Measurements from ENCODE around the gene RIN3. TPM values are rescaled to one million over a fixed set of nuclear protein-coding genes. Genes with fewer than 3 reads are reported as not detected.

RIN3 gene
- total and polyA plus RNA-seq, 2 donors (not counting 3 experiments of a cell fraction or from before 2014, with no cell fraction given) = 5.1 to 20.8 TPM

GRCh38 chr14:92646952-92647796, 133.6 kb downstream of the RIN3 start:
- DNase-seq (ENCODE audit: low read depth, low spot score) (peak; percentile 31), FAIRE-seq (peak; percentile 35)
- BruUV-seq (replicated peaks) = no TSS peak

GRCh38 chr14:92647797-92648279, 134.3 kb downstream of the RIN3 start:
- Histone ChIP-seq H3K36me3 (ENCODE audit: control insufficient read depth in 2 of 2, extremely low read depth in 1 of 2, insufficient read depth in 2 of 2, low read length in 2 of 2) (peaks cover 0 to 5% of the 10 kb centered on the region in 2 experiments), H3K9me1 (replicated peaks; ENCODE audit: control insufficient read depth, extremely low read depth, insufficient read depth, low read length) (no peaks in the 10 kb centered on the region), H3K9me3 (replicated peaks; ENCODE audit: control insufficient read depth, insufficient read depth, low read length) (no peaks in the 10 kb centered on the region), H3K27ac (ENCODE audit: insufficient read depth, low read depth, low read length) (no peak overlapping the region), H2AFZ (ENCODE audit: low read depth, low read length) (no peak overlapping the region), H3K4me1 (ENCODE audit: control insufficient read depth, extremely low read depth, insufficient read depth, low read length) (peaks cover 7% of the 10 kb centered on the region), H4K20me1 (replicated peaks; ENCODE audit: control insufficient read depth, extremely low read depth, insufficient read depth, low read length) (no peaks in the 10 kb centered on the region), H3K4me2 (ENCODE audit: insufficient read depth, low read length) (no peak overlapping the region), H3K9ac (replicated peaks; ENCODE audit: extremely low read depth, insufficient read depth, low read length) (no peak overlapping the region), H3K79me2 (ENCODE audit: control insufficient read depth, insufficient read depth, low read length) (no peaks in the 10 kb centered on the region), H3K4me3 (replicated peaks in 1 of 3; ENCODE audit: insufficient read depth in 1 of 3, low read depth in 1 of 3, low read length in 3 of 3) (no peak overlapping the region), H3K27me3 (ENCODE audit: control insufficient read depth in 2 of 2, insufficient read depth in 2 of 2, low read length in 2 of 2) (no peaks in the 10 kb centered on the region)
- FAIRE-seq = peak; percentile 21
- POLR2A ChIA-PET = no interaction called here
- no peak for DNase-seq (ENCODE audit: low read depth, low spot score)
- CTCF ChIA-PET = interaction anchor here (1.1 kb wide), 1 partner anchor 21 kb away, joined by 3 read pairs; no protein-coding TSS in a partner anchor
- intact Hi-C loops (cut with micrococcal nuclease) = no loop called here
- dilution Hi-C loops (cut with MboI; ENCODE audit: extremely low pct_ligation_motif_present, low sequenced_read_pairs) = no loop called here
- TF ChIP-seq POLR2AphosphoS5 (IDR thresholded peaks at IDR 0.05; ENCODE audit: insufficient read depth, low read depth, low read length) = no peak
- TF ChIP-seq FOS (IDR thresholded peaks at IDR 0.05; ENCODE audit: borderline replicate concordance, insufficient read depth, low read length) = no peak
- TF ChIP-seq MAX (IDR thresholded peaks at IDR 0.05; ENCODE audit: insufficient read depth, insufficient read length) = no peak
- no peak for TF ChIP-seq GATA2 (IDR thresholded peaks at IDR 0.05; ENCODE audit: insufficient read depth, insufficient read length, low read depth, low read length)
- TF ChIP-seq, protein P1, sequence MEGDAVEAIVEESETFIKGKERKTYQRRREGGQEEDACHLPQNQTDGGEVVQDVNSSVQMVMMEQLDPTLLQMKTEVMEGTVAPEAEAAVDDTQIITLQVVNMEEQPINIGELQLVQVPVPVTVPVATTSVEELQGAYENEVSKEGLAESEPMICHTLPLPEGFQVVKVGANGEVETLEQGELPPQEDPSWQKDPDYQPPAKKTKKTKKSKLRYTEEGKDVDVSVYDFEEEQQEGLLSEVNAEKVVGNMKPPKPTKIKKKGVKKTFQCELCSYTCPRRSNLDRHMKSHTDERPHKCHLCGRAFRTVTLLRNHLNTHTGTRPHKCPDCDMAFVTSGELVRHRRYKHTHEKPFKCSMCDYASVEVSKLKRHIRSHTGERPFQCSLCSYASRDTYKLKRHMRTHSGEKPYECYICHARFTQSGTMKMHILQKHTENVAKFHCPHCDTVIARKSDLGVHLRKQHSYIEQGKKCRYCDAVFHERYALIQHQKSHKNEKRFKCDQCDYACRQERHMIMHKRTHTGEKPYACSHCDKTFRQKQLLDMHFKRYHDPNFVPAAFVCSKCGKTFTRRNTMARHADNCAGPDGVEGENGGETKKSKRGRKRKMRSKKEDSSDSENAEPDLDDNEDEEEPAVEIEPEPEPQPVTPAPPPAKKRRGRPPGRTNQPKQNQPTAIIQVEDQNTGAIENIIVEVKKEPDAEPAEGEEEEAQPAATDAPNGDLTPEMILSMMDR (IDR thresholded peaks at IDR 0.05; ENCODE audit: extremely low read depth in 1 of 2, insufficient read depth in 1 of 2, low read depth in 1 of 2, low read length in 2 of 2) = no peak
- TF ChIP-seq MYC (IDR thresholded peaks at IDR 0.05; ENCODE audit: low read depth, low read length) = no peak
- TF ChIP-seq POLR2A (IDR thresholded peaks at IDR 0.05; ENCODE audit: low read depth, low read length) = no peak
- TF ChIP-seq JUN (IDR thresholded peaks at IDR 0.05; ENCODE audit: borderline replicate concordance, insufficient read depth, insufficient read length, low read depth) = no peak
- TF ChIP-seq EZH2 (IDR thresholded peaks at IDR 0.05; ENCODE audit: borderline replicate concordance, low read depth, low read length, severe bottlenecking) = no peak
- BruUV-seq (replicated peaks) = no TSS peak

More at GRCh38 chr14:92646952-92647796, 133.6 kb downstream of the RIN3 start:
- ChIA-PET CTCF (interaction anchor here (0.8 to 1.3 kb wide), 3 partner anchors 22 to 33 kb away, joined by 3 read pairs; no protein-coding TSS in a partner anchor), POLR2A (no interaction called here)
- Histone ChIP-seq H4K20me1 (replicated peaks; ENCODE audit: control insufficient read depth, extremely low read depth, insufficient read depth, low read length) (no peaks in the 10 kb centered on the region), H3K9me1 (replicated peaks; ENCODE audit: control insufficient read depth, extremely low read depth, insufficient read depth, low read length) (no peaks in the 10 kb centered on the region), H3K4me1 (ENCODE audit: control insufficient read depth, extremely low read depth, insufficient read depth, low read length) (peaks cover 7% of the 10 kb centered on the region), H3K4me3 (replicated peaks in 1 of 3; ENCODE audit: insufficient read depth in 1 of 3, low read depth in 1 of 3, low read length in 3 of 3) (no peak overlapping the region), H3K4me2 (ENCODE audit: insufficient read depth, low read length) (no peak overlapping the region), H3K79me2 (ENCODE audit: control insufficient read depth, insufficient read depth, low read length) (no peaks in the 10 kb centered on the region), H3K36me3 (ENCODE audit: control insufficient read depth in 2 of 2, extremely low read depth in 1 of 2, insufficient read depth in 2 of 2, low read length in 2 of 2) (peaks cover 0 to 10% of the 10 kb centered on the region in 2 experiments), H2AFZ (ENCODE audit: low read depth, low read length) (no peak overlapping the region), H3K27ac (ENCODE audit: insufficient read depth, low read depth, low read length) (no peak overlapping the region), H3K27me3 (ENCODE audit: control insufficient read depth in 2 of 2, insufficient read depth in 2 of 2, low read length in 2 of 2) (no peaks in the 10 kb centered on the region), H3K9me3 (replicated peaks; ENCODE audit: control insufficient read depth, insufficient read depth, low read length) (no peaks in the 10 kb centered on the region), H3K9ac (replicated peaks; ENCODE audit: extremely low read depth, insufficient read depth, low read length) (no peak overlapping the region)
- intact Hi-C loops (cut with micrococcal nuclease) (no loop called here), dilution Hi-C loops (cut with MboI; ENCODE audit: extremely low pct_ligation_motif_present, low sequenced_read_pairs) (no loop called here)
- TF ChIP-seq GATA2 (IDR thresholded peaks at IDR 0.05; ENCODE audit: insufficient read depth, insufficient read length, low read depth, low read length) (peak; percentile 52), EZH2 (IDR thresholded peaks at IDR 0.05; ENCODE audit: borderline replicate concordance, low read depth, low read length, severe bottlenecking) (no peak)
